IPS-15b (cell line): ENCODE results near the gene CTIF.

ENCODE experiments used
- H3K27me3 ChIP-seq: one replicate; pipeline ENCODE4 v1.6.1; 2013; ENCODE audit warnings: low read length; ENCODE audit not compliant: control insufficient read depth, insufficient read depth
- H3K36me3 ChIP-seq: one replicate; pipeline ENCODE4 v1.6.1; 2013; ENCODE audit warnings: low read length; ENCODE audit not compliant: control insufficient read depth, insufficient read depth
- H3K4me1 ChIP-seq: one replicate; pipeline ENCODE4 v1.6.1; 2013; ENCODE audit warnings: mild to moderate bottlenecking, low read length; ENCODE audit not compliant: control insufficient read depth, insufficient read depth
- H3K4me3 ChIP-seq: one replicate; pipeline ENCODE4 v1.5.1; 2013; ENCODE audit warnings: low read depth, low read length
- H3K9ac ChIP-seq: one replicate; pipeline ENCODE4 v1.6.1; 2013; ENCODE audit warnings: low read depth, mild to moderate bottlenecking, low read length
- H3K9me3 ChIP-seq: one replicate; pipeline ENCODE4 v1.6.1; 2013; ENCODE audit warnings: mild to moderate bottlenecking, low read length; ENCODE audit not compliant: control insufficient read depth, insufficient read depth

Gene CTIF

DNA sequence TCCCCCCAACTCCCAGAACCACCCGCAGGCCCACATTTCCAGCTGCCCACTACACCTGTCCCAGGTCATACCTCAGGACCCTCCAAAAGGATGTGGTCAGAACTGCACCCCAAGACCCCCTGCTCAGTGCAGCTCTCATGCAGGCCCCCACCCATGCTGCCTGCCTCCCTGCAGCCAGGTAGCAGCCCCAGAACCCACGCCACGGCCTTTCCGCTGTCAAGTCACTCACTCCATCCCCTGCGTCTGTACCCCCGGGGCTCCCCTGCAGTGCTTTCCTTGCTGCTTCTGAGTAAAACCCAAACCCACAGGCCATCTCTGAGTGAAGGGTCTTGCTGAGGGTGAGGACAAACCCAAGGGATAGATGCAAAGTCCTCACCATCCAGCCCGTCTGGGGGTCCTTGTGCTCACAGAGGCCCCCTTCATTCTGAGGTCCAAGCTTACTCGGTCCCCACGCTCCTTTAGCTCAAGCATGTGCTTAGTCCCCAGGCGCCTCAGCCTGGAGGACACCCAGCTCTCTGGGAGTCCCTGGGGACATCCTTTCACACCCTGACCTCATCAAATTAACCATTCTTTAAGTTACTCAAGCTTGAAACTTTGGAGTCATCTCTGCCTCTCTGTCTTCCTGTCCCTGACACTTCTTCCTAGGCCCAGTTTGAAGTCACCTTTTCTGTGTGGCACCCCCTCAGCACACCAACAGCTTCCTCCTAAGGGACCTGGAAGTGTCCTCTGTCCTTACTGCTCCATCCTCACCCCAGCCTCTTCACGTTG lies 281.8 kb downstream of the CTIF start:
- Histone ChIP-seq H3K27me3 (no peaks in the 10 kb centered on the region), H3K36me3 (no peaks in the 10 kb centered on the region), H3K9me3 (no peaks in the 10 kb centered on the region), H3K4me1 (no peaks in the 10 kb centered on the region), H3K9ac (no peak overlapping the region), H3K4me3 (no peak overlapping the region)

DNA sequence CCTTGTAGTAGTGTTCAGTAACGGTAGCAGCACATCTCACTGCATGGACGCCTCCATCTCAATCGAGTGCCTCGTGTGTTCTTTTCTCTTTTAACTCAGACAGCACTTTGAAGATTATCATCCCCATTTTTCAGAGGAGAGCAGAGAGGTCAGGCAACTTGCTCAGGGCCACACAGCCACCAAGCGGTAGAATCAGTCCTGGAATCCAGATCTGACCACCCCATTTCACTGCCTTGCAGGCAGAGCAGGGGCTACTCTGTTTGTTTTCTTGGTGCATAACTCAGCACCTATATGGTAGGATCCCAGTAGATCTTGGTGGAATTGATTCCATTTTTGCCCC lies 282.4 kb downstream of the CTIF start:
- H3K4me1 ChIP-seq = no peaks in the 10 kb centered on the region
- no peak overlapping the region for H3K4me3 ChIP-seq
- no peaks in the 10 kb centered on the region for H3K27me3 ChIP-seq
- H3K9me3 ChIP-seq = no peaks in the 10 kb centered on the region
- H3K36me3 ChIP-seq = no peaks in the 10 kb centered on the region
- no peak overlapping the region for H3K9ac ChIP-seq

DNA sequence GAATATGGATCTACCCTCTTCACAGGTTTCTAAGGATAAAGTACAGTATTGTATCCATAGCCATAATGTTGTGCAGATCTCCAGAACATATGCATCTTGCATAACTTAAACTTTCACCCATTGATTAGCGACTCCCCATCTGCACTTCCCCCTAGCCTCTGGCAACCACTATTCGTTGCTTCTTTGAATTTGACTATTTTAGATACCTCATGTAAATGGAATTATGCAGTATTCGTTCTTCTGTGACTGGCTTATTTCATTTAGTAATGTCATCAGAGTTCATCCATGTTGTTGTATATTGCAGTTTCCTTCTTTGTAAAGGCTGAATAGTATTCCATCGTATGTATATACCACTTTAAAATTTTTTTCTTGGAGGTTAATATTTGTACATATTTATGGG lies 283.0 kb downstream of the CTIF start:
- H3K4me3 ChIP-seq = no peak overlapping the region
- H3K9me3 ChIP-seq = no peaks in the 10 kb centered on the region
- H3K4me1 ChIP-seq = no peaks in the 10 kb centered on the region
- H3K27me3 ChIP-seq = no peaks in the 10 kb centered on the region
- H3K9ac ChIP-seq = no peak overlapping the region
- H3K36me3 ChIP-seq = no peaks in the 10 kb centered on the region

DNA sequence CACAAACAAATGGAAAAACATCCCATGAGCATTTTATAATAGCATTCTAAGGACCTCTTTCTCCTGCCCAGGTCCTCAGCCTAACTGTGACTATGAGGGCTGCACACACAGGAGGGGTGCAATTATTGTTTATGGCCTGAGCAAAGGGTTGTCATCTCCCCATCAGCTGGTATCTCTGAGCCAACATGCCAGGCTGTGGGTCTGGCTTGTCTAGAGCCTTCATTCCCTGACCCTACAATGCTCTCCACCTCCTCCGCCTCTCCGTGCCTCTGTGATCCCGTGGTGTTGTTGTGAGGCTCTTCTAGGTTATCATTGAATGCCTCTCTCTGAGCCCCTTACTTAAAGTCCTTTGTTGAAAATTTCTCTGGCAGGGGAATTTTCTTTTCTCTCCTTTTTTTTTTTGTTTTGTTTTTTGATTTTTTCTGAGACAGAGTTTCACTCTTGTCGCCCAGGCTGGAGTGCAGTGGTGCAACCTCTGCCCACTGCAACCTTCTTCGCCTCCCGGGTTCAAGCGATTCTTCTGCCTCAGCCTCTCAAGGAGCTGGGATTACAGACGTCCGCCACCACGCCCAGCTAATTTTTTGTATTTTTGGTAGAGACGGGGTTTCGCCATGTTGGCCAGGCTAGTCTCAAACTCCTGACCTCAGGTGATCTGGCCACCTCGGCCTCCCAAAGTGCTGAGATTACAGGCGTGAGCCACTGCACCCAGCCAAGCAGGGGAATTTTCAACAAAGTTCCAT lies 285.6 kb downstream of the CTIF start:
- Histone ChIP-seq H3K27me3 (no peaks in the 10 kb centered on the region), H3K36me3 (no peaks in the 10 kb centered on the region), H3K9ac (no peak overlapping the region), H3K4me1 (peaks cover 16% of the 10 kb centered on the region), H3K9me3 (no peaks in the 10 kb centered on the region), H3K4me3 (no peak overlapping the region)

DNA sequence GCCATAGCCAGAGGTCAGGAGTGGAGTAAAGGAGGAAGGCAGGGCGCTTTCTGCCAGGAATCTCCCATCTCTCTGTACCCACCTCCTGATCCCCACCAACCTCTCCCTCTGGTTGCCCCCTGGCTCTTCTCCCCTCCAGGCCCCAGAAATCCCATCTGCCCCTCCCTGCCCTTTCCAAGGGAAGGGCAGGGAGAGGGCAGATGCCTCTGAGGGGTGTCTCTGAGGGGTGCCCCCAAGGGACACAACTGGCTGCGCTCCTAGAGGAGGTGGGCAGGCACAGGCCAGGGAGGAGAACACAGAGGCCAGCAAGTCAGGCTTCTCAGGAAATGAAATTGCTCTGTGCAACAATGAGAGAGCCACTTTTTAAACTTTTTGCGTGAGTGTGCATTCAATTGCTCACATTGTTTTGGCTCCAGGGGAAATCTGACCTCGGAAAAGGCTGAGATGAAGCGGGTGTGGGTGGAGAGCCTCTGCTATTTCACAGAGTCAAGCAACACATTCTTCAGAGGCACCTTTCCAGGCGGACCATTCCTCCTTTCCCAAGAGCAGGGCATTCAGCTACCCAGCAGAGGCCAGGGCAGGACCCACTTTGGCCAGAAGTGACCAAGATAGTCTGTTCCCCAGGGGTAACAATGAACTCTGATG lies 286.4 kb downstream of the CTIF start:
- Histone ChIP-seq H3K4me1 (peaks cover 16% of the 10 kb centered on the region), H3K4me3 (no peak overlapping the region), H3K9ac (no peak overlapping the region), H3K36me3 (no peaks in the 10 kb centered on the region), H3K27me3 (no peaks in the 10 kb centered on the region), H3K9me3 (no peaks in the 10 kb centered on the region)

DNA sequence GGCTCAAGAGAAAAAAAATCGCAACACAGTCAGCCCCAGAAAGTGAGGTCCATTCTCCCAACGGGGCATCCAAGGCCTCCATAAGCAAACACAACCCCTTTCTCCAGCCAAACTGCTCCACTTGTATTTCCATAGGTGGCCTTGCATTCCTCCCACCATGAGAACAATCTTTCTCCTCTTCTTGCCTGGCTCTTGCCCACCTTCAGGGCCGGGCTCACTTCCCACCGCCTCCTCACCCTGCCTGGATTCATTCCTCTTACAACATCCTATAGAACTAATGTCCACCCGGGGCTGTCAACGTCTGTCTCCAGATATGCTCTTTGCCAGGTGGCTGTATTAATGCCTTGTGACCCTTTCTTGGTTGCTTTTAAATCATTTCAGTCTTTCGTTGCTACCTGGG lies 287.4 kb downstream of the CTIF start:
- Histone ChIP-seq H3K4me1 (peaks cover 16% of the 10 kb centered on the region), H3K36me3 (no peaks in the 10 kb centered on the region), H3K27me3 (no peaks in the 10 kb centered on the region), H3K9me3 (no peaks in the 10 kb centered on the region), H3K4me3 (no peak overlapping the region), H3K9ac (no peak overlapping the region)

DNA sequence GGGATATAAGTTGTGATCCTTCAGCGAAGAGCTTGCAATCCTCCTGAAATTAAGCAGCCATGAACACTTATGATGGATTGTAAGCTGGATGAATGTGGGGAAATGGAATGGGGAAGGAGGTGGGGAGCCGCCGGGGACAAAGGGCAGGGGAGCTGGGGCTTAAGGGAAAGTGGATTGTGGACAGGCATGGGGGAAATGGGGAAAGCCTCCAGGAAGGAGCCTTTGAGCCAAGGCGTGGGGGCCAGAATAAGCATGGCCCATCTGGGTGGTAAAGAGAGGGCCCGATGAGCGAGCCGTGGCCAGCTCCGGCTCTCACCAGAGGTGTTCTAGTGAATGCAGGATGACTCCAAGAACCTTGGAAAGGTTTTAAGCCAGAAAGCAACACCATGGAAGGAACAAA lies 288.0 kb downstream of the CTIF start:
- no peak overlapping the region for H3K4me3 ChIP-seq
- no peak overlapping the region for H3K9ac ChIP-seq
- no peaks in the 10 kb centered on the region for H3K9me3 ChIP-seq
- no peaks in the 10 kb centered on the region for H3K27me3 ChIP-seq
- H3K36me3 ChIP-seq = no peaks in the 10 kb centered on the region
- H3K4me1 ChIP-seq = peaks cover 16% of the 10 kb centered on the region

DNA sequence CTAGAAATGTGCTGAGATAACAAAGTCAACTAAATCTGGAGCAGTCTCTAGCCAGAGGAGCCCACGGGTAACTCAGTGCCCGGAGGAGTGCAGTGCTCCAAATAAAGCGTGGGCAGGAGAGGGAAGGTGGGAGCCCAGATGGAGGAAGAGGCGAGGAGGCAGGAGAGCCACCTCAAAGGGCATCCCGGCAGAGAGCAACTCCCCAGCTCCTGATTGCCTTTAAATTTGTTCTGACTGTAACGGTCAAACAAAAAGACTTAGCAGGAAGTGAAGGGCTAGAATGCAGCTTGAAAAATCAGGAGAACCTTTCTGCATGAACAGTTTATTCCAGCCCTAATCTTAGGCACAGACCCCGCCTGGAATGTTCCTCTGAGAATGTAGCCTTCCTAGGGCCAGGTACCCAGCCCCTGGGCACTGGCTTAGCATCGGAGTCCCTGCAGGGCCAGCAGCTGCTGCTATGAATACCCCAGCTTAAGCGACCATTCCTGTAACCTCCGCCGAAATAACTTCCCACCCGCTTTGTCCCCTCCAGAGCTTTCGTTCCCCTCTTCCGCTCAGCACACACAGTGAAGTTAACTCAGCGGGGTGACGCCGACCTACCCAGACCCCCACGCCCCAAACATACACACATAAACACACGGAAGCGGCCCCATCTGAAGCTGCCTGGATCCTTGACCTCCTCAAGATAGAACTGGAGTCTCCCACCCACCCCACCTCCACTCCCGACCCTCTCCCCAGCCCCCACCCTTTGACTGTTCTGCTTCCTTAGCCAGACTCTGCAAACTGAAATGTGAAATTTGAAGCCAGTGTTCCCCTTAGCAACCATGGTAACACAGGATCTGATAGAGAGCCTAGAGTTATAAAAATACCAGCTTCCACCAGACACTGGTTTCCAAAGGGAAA lies 288.7 kb downstream of the CTIF start:
- Histone ChIP-seq H3K9ac (no peak overlapping the region), H3K4me3 (no peak overlapping the region), H3K9me3 (no peaks in the 10 kb centered on the region), H3K4me1 (peaks cover 16% of the 10 kb centered on the region), H3K36me3 (no peaks in the 10 kb centered on the region), H3K27me3 (no peaks in the 10 kb centered on the region)

DNA sequence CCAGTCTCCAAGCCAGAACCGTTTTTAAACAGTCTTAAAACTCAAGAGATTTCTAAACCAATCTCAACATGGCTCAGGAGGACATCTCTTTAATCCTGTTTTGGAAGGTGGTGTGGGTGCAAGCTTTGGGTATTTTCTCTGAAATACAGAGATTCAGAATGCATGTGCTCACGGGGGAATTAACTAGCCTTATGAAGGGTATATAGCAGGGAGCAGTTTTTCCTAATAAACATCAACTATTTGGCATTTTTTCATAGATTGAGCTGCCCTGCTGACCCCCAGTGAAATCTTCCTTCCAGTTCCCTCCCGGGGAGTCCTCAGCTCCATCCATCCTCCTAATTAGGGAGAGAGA lies 289.3 kb downstream of the CTIF start:
- Histone ChIP-seq H3K36me3 (no peaks in the 10 kb centered on the region), H3K9ac (no peak overlapping the region), H3K27me3 (no peaks in the 10 kb centered on the region), H3K9me3 (no peaks in the 10 kb centered on the region), H3K4me1 (peaks cover 16% of the 10 kb centered on the region), H3K4me3 (no peak overlapping the region)

DNA sequence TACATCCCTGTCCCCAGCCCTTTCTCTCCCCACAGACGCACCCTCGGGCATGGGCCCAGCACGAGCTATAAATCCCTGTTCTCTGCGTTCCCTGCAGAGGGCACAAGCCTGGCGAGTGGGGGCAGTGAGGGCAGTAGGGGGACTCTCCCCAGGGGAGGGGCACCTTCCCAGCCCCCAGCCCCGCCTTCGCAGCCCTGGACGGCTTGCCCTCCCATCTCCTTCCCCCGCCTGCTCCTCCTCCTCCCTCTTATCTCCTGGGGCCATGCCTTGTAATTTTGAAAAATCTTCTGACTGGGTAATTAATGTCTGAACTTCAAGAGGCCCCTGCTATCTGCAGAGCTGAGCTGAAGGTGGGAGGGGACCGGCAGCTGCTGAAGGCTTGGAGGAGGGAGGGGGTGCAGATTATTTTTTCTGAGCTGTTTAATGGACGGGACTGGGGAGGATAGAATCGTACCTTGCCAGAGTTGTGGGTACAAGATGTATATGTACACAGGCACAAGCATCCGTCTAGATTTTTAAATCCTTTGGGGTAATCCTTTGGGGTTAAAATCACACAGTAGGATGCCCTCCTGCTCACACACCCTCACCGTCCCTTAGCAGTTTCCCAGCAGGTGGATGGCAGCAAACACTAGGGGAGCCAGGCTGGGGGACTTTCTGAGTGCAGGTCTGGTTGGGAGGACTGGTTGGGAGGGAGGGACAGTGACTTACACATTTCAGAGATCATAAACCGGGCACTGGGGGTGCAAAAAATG lies 290.0 kb downstream of the CTIF start:
- Histone ChIP-seq H3K4me3 (no peak overlapping the region), H3K9ac (no peak overlapping the region), H3K4me1 (peaks cover 16% of the 10 kb centered on the region)

More for the DNA sequence above, 290.0 kb downstream of the CTIF start:
- Histone ChIP-seq H3K9me3 (no peaks in the 10 kb centered on the region), H3K27me3 (no peaks in the 10 kb centered on the region), H3K36me3 (no peaks in the 10 kb centered on the region)
